Activated CD4-positive, CD25-positive, alpha-beta regulatory T cell treated with anti-CD3 and anti-CD28 coated beads, Interleukin-2, amount 50 U/mL, for 24 hours (primary cell): Measurements from ENCODE around the gene CCR5AS.
"Not testable (repeated sequence)": the region's sequence is repeated elsewhere in the genome, so short reads cannot be mapped to it uniquely, and the experiment has no call there.

Experiments used
- ATAC-seq, 2 donors: fragments of 150-1000 bp; cut with Tn5 transposase; one replicate each; pipeline ENCODE4 v1.10.0; 2021; ENCODE audit warnings: mild to moderate bottlenecking in 1 of 2, moderate library complexity in 1 of 2

The CCR5AS gene

DNA sequence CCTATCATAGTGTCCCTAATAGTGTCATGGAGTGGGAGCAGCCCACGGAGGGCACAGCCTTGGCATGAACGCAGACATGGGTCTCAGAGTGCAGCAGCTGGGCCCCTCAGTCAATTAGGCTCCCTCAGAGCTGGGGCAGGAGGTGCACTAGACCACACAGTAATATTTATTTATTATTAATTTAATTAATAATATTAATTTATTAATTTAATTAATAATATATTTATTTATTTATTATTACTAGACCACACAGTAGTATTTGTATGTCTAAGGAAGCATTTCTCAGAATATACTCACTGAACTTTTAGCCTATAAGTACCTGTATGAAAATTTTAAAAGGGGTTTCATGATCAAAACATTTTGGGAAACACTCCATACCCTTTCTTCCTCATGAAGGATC, 5.3 kb downstream of the CCR5AS start:
- ATAC-seq = no peak

DNA sequence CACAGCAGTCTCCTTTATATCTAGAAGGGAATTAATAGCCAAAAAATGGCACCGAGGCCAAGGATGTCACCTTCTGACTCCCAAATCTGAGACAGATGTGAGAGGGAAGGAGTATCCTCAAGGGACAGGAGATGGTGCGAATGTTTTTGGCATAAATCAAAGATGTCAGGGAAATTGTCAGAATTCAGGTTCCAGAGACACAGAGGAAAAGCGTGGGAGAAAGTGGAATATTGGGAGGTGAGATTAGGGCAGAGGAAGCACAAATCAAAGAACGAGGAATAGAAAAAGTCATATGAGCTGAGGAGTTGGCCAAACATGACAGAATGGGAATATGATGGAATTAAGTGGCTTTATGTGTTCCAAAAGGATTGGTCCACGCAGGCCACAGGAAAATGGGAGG, 6.0 kb downstream of the CCR5AS start:
- no peak for ATAC-seq

DNA sequence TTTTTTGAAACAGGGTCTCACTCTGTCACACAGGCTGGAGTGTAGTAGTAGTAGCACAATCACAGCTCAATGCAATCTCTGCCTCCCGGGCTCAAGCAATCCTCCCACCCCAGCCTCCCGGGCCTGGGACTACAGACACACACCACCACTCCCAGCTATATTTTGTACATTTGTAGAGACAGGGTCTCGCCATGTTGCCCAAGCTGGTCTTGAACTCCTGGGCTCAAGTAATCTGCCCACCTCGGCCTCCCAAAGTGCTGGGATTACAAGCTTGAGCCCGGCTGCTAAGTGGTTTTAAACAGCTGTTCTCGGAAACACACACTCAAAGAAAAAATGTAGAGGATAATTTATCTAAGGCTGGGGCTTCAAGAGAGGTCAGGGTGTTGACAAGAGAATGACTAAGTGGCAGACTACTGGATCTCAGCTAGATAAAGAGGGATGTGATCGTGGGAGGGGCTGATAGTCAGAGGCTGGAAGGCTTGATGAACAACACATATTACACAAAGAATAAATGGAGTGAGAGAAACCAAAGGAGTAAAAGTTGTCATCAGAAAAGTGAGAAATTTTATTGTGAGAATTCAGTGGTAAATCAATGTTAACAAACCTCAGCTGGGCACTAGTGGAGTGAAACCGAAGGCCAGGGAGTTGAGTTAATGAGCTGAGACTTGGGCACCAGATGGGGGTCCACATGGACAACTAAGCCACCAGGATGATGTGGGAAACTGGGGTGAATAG, 6.7 kb downstream of the CCR5AS start:
- no peak for ATAC-seq

DNA sequence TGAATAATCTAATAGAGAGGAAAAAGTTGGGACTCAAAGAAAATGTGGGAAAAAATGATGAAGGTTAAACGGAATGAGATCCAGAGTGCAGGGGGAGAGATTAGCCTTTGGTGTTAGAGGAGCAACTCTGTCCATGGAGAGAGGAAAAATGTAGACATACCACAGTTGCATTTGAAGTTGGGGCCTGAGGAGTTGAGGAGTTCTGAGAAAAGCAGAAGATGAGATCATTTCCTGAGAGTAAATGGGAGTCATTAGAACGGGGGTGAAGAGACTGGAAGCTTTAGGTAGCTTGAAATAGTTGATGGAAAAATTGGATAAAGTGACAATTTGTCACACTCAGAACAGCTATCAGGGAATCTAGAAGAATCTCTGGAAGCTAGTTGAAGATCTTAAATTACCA, 7.3 kb downstream of the CCR5AS start:
- ATAC-seq = no peak

DNA sequence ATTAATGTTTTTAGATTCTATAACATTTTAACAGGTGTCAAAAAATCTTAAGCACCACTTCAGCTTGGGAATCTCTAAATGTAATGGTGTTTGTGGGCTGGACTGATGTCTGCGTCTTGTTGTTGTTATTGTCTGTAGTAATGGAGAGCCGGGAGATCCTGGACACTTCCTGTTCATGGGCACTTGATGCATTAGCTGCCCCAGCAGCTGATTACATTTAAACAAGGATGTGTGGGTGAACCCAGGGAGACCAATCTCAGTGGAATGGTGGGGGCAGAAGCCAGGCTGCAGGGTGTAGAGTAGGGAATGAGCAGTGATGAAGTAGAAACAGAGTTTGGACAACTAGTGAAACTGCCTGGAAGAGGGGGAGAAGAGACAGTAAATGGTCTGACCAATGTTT, 7.8 kb downstream of the CCR5AS start:
- ATAC-seq = no peak

DNA sequence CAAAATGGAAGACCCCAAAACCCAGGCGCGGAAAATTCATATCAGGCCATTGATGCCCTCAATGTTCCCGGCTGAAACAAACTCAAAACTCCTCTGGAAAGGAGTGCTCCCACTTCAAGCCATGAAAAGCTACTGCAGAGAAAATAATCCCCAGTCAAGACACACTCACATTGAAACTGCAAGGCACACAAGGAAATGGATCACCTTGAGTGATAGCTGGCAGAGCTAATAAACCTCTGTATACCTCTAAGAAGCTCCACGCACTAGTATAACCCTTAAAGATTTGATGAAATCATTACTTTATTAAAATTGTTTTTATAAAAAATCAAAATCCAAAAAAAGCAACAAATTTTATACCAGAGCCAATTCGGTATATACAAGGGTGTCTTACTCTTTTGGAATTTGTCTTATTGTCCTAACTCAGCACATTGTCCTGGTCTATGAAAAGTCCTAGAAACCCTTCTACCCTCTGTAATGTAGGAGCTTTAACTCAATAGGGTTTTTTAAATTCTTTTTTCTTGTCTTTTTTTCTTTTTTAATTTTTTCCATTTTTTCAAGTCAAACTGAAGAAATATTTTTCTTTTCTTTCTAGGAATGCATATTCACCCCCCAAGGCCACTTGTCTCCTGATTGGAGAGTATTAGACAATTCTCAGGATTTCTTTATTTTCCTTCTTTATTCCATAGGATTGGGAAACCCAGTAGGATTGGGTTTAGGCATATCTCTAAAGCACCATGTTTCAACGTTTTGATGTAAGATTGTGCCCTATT, 8.5 kb downstream of the CCR5AS start:
- no peak for ATAC-seq

DNA sequence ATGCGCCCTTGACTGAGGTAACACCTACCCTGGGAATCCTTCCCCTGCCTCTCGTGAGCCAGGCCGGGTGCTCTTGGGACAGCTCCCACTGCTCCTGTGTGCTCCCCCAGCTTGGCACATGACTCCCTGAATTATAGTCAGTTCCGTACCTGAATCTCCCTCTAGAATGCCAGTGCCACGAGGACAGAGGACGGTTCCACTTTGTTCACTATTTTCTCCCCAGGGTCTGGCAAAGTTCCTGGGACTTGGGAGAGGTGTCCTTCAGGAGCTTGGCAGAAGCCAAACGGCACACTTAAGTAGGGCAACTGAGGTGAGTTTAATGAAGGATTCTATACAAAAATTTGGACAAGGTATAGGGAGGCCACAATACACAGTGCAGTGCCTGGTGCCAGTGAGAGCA, 9.8 kb downstream of the CCR5AS start:
- no peak for ATAC-seq

DNA sequence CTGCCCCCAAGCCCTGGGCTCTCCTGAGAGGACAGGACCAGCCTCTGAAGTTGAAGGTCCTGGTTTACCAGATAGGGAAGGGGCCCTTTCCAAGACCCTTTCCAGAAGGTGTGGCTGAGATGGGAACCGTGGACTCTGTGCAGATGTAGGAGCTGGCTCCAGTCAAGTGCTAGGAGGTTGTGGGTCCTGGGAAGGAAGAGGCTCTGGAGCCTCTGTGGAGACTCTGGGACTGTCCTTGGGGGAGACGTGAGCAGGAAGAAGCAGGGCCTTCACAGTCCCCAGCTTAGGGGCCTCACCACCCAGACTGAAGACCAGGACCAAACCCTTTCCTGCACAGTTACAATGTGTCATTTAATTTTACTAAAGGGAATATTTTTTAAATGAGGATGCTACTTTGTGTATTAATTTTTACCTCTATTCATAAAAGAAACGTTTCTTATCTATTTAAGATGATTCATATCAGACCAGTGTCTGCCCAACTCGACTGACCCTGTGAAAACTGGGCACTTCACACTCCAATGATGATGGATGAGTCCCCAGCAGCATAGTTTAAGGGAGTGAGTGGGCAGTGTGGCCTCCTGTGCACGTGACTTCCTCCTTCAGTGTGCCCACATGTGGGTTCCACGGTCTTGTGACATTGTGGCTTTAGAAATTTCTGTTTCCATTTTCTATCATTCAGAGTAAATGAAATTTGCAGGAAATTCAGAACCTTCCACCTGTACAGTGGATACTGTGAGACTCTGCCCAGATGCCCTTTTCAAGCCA, 10.9 kb downstream of the CCR5AS start:
- peak in 1 of 2 donors; percentile 17 for ATAC-seq

DNA sequence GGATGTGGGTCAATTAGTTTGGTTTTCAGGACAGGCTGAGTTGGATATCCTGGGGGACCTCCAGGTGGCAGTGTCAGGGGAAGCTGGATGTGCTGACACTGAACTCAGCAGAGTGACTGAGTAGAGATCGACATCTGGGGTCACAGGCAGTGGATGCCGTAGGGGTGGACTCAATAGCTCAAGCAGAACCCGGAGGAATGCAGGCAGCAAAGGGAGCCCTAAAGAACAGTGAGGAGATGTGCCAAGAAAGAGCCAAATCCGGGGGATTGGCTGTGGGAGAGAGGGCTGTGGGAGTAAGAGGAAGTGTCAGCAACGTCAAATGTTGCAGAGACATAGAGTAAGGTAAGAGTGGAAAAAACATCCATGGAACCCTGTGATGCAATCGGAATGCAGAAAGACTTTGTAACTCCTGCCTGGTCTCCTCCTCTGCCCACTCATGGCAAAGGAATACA, 11.6 kb downstream of the CCR5AS start:
- no peak for ATAC-seq

DNA sequence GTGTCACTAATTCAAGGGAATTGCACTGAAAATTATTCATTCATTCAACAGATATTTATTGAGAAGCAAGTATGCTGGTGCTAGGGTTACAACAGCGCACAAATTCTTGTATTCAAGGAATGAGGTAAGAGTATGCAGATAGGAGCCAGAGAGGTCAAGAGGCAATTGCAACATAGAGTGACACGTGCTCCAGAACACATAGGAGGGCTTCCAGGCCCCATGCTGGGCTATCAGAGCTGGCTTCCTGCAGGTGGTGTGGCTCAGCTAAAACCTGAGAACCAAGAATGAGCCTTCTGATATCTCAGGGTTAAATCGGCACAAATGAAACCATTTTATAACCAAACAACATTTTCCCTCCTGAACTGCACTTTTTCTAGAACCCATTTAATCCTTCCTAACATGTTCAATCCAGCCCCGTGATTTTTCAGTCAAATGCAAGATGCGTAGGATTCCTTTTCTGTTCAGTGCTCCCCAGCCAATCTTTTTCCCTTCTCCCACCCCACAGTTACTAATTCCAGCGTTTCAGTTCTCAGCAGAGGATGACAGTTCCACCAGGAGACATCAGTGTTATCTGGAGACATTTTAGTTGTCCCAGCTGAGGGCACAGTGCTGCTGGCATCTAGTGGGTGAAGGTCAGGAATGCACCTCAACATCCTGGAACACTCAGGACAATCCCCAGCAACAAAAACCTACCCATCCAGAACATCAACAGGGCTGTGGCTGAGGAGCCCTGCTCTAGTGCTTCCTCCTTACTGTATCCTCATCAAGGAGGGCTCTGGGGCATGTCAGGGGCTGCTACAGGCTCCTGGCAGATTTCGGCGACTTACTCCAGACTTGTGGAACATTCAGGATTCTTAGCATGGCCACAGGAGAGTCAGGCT, 13.1 kb downstream of the CCR5AS start:
- no peak for ATAC-seq

DNA sequence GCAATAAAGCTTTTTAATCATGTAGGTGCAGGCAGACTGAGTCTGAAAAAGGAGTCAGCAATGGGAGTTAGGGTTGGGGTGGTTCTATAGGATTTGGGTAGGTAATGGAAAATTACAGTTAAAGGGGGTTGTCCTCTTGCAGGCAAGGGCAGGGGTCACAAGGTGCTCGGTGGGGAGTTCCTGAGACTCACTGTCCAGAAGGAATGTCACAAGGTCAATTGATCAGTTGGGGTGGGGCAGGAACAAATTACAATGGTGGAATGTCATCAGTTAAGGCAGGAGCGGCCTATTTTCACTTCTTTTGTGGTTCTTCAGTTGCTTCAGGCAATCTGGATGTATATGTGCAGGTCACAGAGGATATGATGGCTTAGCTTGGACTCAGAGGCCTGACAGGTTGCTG, 13.9 kb downstream of the CCR5AS start:
- ATAC-seq = no peak

DNA sequence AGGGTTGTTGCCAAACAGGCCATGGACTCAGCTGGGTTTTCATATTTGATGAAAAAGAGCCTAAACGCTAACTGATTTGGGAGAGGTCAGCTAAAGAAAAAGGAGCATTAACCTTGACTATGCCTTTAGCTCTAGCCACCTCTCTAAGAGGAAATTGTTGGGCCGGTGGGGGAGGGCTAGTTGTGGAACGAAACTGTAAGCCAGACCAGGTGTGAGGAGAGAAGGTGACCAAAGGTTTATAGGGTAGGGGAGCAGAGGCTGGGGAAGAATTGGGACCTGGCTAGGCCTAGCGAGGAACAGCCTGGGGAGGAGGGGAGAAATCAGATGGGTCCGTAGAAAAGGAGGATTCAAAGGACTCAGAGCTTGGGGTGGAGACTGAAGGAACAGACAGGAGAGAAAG, 15.3 kb downstream of the CCR5AS start:
- not testable (repeated sequence) for ATAC-seq

DNA sequence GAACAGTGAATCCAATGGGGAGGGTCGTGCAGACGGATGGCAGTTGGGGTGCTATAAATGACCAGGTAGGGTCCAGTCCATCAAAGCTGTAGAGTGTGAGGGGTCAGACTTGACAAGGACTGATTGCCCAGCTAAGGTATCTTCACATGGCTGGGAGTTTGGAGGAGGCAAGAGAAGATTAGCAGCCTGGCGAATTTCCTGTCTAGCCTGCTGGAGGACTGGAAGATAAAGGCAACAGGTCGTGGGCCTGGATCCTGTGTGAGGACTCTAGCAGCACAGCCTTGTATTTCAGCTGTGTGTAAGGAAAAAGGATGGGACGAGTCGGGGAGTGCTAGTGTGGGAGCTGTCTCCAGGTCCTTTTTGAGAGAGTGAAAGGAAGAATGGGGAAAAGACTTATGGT, 17.6 kb downstream of the CCR5AS start:
- no peak for ATAC-seq

DNA sequence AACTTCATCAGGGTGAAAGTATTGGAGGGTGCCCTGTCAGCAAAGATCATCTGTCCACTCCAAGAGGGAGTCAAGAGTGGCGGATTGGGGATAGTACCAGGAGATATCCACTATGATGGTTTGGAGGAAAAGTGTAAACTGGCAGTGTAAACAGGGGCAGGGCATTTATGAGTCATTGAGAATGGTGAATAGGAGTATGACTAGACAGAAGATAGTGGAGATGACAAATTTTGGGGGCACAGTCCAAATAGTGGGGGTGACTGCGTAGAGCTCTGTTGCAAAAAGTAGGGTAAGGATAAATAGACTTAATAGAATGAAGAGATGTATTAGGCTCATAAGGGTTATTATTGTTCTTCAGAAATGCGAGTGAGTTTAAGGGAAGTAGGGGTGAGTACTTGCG, 18.0 kb downstream of the CCR5AS start:
- ATAC-seq = not testable (repeated sequence)

DNA sequence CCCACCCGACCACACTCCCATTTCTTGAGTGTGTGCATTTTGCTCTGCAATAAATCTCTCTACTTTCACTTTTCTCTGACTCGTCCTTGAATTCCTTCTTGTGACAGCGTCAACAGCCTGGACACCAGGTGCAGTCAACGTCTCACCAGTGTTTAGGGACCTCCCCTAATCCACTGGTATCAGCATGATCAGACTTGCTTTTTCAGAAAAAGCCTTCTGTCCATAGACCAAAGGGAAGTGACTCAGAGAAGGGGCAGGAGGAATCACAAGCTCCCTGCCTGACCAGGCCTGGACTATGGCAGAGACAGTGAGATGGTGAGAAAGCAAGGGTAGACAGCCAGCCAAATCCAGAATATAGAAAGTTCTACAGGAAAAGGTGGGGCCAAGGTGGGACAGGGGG, 20.7 kb downstream of the CCR5AS start:
- ATAC-seq = peak in 1 of 2 donors; percentile 17

DNA sequence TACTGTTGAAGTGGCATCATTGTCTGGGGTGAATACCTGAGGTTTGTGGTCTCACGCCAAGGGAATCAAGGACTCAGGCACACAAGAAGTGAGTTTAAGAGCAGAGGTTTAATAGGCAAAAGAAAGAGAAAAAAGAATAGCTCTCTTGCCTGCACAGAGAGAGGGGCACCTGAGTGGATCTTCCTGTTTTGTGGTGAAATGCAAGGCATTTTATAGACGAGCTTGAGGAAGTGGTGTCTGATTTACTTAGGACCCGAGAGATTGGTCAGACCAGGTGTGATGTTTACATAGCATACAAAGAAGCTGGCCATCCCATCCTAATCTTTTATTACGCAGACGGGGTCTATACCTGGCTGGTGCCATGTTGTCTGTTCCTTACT, 22.9 kb downstream of the CCR5AS start:
- ATAC-seq = no peak

DNA sequence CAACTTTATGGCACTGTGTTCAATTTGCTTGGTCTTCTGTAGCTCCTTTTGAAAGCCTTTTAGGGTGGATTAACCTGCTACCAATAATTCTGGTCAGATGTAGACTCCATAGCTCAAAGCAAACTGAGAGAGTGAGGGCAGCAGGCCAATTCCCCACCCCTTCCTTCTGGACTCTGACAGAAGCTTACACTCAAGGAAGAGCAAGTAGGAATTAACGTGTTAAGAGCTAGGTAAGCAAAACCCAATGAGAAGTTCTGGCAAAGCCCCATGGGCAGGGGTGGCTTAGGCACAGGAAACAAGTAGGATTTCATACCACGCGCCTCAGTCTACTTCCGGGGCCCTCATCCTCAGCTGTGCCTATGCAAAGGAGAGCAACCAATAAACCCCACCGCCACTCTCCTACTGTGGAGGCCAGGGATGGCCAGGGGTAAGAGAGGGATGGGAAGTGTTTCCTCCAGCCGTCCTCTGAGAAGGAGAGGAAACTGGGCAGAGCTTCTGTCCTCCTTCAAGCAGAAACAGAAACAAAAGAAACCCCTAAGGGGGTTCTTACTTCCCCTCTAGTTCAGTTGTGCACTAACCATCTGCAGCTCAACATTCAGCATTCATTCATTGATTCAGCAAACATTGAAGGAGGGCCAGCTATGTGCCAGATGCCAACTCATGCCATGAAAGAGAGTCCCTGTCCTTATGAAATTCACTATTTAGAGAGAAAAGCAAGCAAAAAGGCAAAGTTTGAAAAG, 23.5 kb downstream of the CCR5AS start:
- no peak for ATAC-seq

DNA sequence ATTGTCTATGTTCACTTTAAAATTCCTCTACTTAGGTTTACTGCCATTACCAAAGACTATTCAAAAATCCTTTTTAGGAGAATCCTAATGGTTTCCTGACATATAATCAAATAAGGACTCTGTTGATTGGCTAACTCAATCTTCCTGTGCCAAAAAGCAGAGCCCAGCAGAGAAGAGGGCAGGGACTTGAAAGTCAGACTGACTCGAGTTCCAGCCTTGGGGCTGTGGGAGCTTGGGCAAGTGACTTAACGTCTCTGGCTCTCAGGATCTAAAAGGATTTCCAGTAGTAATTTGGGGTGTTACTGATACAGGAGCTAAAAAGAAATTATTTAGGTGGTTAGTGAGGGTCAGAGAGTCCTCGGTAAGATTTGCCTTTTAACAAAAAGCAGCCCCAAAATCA, 25.2 kb downstream of the CCR5AS start:
- ATAC-seq = no peak

DNA sequence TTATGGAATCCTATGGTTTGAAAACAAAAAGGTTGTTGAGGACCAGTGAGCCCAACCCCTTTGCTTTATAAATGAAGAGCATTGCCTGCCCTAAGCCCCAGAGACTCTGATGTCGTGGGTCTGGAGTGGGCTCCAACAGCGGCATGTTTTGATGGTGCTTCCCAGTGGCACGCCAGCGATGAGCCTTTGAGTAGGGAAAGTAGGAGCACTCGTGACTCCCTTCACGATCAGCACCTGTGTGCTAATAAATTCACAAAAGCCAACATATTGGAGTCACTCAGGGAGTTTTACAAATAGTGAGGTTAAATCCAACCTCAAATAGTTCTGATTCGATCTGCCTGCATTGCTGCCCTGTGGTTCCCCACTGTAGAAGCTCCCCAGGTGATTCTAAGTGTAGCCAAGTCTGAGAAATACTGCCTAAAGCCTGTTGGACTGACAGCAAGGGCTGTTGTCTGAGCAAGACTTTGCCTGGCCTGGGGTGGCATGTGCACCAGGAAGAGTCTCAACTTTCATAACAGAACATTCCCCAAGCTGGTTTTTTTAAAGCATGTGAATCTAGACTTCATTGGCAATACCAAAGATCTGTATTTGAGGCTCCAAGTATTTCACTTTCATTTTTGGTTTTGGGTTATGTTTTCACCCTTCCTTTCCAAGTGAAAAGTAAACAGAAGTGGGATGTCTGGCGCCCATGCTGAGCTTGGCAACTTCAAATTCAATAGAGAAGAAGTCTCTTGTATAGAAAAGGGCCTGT, 26.2 kb downstream of the CCR5AS start:
- ATAC-seq = no peak

DNA sequence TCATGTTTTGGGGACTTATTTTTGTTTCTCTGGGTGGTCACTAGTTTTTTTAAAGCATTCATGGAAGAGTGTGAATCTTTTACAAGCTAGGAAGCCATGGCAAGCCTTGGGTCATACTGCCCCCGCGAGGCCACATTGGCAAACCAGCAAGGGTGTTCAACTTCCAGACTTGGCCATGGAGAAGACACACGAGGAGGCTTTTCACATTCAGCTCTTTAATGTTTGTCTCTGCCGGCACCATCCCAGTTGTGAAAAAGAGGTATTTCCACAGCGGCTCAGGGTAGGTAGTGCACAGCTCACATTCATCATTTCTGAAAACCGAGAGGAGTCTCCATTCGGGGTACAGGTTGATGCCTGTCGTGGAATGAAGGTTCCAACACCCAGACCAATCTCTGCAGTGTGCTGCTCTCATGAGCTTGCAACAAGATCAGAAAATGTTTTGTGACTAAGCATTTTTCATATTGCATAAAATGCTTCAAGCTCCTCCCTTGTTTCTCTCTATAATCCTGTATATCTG, 28.4 kb downstream of the CCR5AS start:
- ATAC-seq = no peak

DNA sequence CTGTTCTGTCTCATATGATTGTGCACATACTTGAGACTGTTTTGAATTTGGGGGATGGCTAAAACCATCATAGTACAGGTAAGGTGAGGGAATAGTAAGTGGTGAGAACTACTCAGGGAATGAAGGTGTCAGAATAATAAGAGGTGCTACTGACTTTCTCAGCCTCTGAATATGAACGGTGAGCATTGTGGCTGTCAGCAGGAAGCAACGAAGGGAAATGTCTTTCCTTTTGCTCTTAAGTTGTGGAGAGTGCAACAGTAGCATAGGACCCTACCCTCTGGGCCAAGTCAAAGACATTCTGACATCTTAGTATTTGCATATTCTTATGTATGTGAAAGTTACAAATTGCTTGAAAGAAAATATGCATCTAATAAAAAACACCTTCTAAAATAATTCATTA, 31.1 kb downstream of the CCR5AS start:
- no peak for ATAC-seq
